Skin of body (tissue), 2 donors: ENCODE measurements around the gene CENPB. TPM values are rescaled to one million over a fixed set of nuclear protein-coding genes. Genes with fewer than 3 reads are reported as not detected.
"Not testable (repeated sequence)": the region's sequence is repeated elsewhere in the genome, so short reads cannot be mapped to it uniquely, and the experiment has no call there.

Experiments
- DNase-seq: peaks from one replicate; lab custom pipeline; 2025; lab: John Stamatoyannopoulos, UW
- total RNA-seq: library from RNA; depleted of rRNA; stranded (reverse); fragments of >200 nt; gene quantifications from one replicate; pipeline ENCODE4 v1.2.3, GENCODE V29; 2014

Gene CENPB
- total RNA-seq, 1 donor from 2014 or later = 30.9 TPM

DNA sequence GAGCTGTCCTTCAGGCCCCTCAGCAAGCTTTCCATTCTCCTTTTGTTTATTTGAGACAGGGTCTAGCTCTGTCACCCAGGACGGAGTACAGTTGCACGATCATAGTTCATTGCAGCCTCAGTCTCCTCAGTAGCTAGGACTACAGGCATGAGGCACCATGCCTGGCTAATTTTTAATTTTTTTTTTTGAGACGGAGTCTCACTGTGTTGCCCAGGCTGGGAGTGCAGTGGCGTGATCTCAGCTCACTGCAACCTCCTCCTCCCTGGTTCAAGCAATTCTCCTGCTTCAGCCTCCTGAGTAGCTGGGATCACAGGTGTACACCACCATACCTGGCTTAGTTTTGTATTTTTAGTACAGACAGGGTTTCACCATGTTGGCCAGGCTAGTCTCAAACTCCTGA, 2.7 kb upstream of the CENPB start:
- not testable (repeated sequence) for DNase-seq

DNA sequence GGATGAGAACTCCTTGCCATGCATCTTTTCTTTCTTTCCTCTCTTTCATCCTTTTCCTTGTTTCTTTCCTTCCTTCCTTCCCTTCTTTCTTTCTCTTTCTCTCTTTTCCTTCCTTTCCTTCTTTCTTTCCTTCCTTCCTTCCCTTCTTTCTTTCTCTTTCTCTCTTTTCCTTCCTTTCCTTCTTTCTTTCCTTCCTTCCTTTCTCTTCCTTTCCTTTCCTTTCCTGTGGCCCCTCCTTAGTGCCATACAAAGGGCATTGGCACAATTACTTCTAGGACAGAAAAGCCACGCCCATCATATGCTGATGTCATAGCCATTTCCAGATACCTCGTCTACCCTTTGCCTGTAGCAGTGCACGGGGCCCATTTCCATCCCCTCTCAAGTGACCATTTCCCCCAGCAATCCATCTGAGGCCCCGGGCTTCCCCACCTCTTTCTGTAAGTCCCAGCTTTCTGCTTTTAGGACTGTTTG, 2.2 kb upstream of the CENPB start:
- no peak for DNase-seq

- DNase-seq = no peak
Measured at GRCh38 chr20:3787324-3788014, 929 bp upstream of the CENPB start.

DNA sequence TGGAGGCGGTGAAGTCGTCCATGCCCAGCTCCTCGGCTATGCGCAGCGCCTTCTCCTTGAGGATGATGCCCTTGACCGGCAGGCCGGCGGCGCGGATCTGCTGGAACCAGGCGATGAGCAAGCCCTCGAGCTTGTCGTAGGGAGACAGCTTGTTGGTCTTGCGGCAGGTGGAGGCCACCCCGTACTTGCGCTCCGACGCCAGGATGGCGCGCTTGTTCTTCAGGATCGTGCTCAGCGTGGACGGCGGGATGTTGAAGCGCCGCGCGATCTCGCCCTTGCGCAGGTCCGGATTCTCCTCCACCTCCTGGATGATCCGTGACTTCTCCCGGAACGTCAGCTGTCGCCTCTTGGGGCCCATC, 435 bp downstream of the CENPB start:
- no peak for DNase-seq

GRCh38 chr20:3785240-3786125, 1.1 kb downstream of the CENPB start:
- DNase-seq = no peak

- DNase-seq = no peak
Measured at GRCh38 chr20:3784863-3785239, 1.7 kb downstream of the CENPB start.

- no peak for DNase-seq
Measured at GRCh38 chr20:3784216-3784853, 2.2 kb downstream of the CENPB start.

DNA sequence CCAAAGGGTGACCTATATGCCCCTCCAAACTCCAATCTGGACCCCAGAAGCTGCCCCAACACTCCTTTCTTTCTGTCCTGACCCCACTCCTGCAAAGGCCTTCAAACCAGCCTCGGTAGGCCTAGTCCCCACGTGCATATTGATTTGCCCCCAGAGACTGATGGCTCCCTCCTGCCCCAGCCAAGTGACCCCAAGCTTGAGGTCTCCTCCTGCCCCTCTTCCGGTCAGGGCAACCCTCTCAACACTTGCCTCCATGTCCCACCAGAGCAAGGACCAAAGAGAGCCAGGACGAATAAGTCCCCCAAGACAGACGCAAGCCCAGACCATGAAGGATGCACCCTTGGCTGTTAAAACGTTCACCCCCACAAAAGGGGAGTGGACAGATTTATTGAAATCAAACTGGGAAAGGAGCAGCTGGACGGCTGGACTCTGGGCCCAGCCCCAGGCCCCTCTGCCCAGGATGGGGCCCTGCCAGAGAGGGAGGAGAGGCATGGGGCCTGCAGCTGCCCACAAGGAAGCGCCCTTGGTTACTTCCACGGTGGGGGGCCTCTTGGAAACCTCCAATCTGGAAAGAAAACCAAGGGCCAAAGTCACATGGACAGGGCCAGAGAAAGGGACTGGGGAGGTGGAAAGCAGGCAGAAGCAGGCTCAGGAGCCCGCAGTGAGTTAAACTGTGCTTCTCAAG, 2.9 kb downstream of the CENPB start:
- no peak for DNase-seq

DNA sequence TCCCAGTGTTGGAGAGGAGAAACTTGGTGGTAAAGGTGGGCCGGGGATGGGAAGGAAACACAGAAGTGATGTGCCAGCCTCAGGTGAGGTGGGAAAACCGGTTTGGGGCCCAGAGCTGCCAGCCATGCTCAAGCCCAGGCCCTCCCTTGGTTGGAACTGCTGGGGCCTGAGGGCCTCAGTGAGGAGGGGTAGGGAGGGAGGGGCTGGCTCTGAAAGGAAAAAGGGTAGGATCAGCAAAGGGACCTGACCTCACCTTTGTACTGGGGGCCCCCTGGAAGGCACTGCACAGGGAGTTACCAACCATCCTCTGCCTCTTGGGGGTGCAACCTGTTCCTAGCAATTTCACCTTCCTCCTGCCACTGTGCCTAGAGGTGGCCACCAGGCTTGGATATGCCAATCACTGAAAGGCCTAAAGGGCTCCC, 3.5 kb downstream of the CENPB start:
- DNase-seq = no peak

GRCh38 chr20:3782597-3782996, 3.9 kb downstream of the CENPB start:
- DNase-seq = no peak

DNA sequence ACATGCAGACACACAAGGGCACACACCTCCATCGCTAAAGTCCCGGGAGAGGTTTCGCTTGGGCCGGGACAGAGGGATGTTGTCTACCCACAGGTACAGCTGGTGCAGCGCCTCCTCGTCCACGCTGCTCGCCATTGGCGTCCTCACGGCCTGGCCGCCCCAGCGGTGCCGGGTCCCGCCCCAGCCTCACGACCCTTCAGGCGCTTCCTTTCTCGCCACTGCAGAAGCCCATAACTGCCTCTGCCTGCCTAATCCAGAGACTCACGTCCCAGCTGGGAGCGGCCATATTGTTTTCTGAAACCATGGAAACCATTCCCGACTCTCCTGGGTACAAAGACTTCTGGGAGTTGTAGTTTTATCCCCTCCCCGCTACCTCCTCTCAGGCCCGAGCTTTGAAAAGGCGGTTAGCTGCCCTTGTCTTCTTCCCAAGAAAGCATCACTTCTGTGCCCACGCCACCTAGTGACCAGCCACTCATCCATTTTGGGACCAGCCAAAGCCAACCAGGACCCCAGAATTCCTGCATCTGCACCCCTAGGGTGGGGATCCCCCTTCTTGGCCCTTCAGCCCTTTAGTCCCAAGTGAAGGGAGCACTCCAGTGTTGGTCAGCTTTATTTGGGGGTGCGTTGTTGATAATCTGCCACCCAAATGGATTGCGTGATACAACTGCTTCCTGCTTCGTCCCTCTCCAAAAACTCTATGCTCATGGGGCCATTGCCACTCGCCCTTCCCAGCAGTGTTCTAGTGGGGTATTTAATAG, 5.2 kb downstream of the CENPB start, which contains the start of gene SPEF1:
Gene SPEF1, minus strand, starts transcription at position 296 of the 758 bp plus-strand sequence. Its CDS starts 161 bp downstream, at position 135.
- DNase-seq = peak; percentile 90

GRCh38 chr20:3778976-3779375, 7.6 kb downstream of the CENPB start:
- DNase-seq = no peak

DNA sequence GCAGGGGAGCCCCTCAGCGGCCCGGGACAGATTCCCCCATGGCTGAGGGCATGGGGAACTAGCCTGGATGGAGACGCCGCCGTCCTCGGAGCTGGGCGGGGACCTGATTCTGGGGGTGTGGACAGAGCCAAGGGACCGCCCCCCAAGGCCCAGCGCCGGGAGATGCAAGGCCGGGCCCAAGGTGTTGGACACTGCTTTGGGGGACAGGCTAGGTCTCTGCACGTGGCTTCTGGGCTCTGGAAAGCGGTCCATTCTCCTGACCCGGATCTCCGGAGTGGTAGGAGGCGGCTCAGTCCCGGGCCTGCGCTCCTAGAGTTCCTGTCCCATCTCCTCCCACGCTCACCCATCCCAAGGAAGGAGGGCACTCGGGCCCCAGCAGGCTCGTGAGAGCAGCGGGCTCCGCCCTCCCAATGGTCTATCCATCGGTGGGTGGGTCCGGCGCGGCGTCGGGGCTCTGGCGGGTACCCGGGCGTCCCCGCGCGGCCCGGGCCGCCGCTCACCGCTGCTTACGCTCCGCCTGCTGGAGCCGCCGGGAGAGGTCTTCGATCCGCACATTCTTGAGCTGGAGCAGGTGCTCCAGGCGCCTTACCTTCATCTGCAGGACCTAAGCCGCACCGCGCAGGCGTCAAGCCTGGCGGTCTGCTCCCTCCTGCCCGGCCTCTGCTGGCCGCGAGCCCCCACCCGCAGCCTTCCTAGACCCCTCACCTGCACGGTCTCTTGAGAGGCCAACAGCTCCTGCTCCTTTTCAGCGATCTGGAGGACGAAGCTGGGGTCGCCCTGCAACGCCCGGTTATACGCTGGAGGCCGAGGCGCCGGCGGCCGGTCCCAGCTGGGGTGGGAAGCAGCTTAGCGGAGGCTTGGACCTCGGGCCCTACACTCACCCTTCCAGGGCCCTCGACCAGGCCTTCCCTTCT, 8.6 kb downstream of the CENPB start:
- no peak for DNase-seq

DNA sequence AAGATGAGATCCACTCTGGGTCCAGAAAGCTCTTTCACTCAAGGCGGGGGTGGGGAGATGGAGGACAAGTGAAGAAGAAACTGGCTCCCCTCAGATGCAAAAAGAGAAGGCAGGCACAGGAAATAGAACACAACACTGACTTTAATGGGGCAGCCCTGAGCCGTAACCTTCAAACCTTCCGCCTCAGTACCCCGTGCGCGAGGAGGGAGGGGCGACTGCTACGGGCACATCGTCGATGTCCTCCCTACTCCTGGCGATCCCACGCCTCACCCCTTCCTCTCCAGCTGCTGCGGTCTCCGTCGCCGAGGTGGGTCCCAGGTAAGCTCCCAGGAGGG, 9.2 kb downstream of the CENPB start:
- no peak for DNase-seq

DNA sequence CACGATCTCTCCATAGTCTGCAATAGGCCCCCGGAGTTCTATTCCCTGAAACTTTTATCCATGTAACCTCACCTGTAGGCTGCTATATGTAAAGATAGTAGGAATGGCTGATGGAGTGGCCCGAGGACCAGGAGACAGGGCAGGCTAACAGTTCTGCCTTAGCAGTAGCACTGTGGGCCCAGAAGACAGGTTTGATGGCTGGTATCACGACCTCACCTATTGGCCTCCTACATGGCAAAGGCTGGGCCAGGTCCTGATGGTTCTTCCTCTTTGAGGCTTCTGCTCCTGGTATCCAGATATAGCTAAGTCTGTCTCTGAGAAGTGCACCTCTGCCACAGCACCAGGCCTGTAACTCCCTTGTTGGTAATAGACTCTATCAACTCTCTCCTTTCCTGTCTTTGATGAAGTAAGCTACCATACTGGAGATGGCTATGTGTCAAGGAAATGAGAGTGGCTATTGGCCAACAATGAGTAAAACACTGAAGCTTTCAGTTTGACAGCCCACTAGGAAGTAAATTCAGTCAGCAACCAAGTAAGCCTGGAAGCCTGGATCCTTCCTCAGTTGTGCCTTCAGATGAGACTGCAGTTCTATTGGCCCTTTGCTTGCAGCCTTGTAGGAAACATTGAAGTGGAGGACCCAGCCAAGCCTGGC, 11.0 kb downstream of the CENPB start:
- DNase-seq = no peak

- DNase-seq = no peak
Measured at GRCh38 chr20:3771552-3772058, 14.9 kb downstream of the CENPB start.

DNA sequence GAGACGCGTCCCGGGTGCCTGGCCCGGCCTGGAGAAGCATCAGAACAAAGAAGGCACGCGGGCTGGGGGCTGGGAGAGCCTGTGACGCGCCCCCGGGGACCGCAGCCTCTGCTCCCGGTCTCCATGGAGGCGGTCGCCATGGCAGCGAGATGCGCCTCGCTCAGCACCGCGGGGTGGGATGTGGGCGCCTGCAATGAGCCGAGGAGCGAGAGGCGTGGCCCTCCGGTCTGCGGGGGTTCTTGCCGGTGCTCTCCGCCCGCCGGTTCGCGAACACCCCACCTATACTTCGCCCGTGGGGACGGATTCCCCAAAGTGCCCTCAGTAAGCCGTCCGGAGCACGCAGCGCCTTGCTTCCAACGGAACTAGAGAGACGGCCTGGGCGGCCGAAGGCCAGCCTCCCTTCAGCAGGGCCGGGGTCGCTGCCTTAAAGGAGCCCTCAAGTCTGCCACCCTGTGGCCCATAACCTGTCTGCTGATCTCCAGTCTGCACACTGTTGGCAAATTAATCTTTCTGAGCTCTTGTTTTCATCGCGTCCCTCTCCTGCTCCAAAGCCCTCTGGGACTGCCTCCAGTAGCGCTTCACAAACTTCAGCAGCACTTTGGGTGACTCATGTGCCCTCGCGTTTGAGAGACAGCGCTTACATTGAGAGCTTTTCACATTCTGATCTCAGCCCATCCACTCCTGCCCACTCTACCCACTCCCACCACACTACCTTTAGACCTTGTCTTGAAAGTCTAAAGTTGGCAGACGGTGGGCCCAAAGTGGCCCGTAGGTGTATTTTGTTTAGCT, 18.0 kb downstream of the CENPB start:
- peak; percentile 66 for DNase-seq
